ENCODE data around the gene KIAA1328.
"Not testable (repeated sequence)": the region's sequence is repeated elsewhere in the genome, so short reads cannot be mapped to it uniquely, and the experiment has no call there.

The KIAA1328 gene

GRCh38 chr18:36828630-36829361 is at the start of gene KIAA1328, which contains the start of gene TPGS2:
Gene KIAA1328, plus strand, starts transcription at chr18:36829127. Its CDS starts 12 bp downstream, at chr18:36829139.
Gene TPGS2, minus strand, starts transcription at chr18:36829002. Its CDS starts 235 bp downstream, at chr18:36828767.
- DNase-seq, result peak; percentile 94

GRCh38 chr18:36780748-36781147 is 48.2 kb upstream of the KIAA1328 start:
- DNase-seq, result no peak

- no peak for DNase-seq
Measured at GRCh38 chr18:36782710-36783109, 46.2 kb upstream of the KIAA1328 start.

GRCh38 chr18:36783792-36784191 is 45.1 kb upstream of the KIAA1328 start:
- no peak for DNase-seq

- no peak for DNase-seq
Measured at GRCh38 chr18:36786686-36787085, 42.2 kb upstream of the KIAA1328 start.

GRCh38 chr18:36792634-36793283 is 36.2 kb upstream of the KIAA1328 start:
- DNase-seq, result no peak

- no peak for DNase-seq
Measured at GRCh38 chr18:36798738-36799473, 30.0 kb upstream of the KIAA1328 start.

- DNase-seq, result no peak
Measured at GRCh38 chr18:36805105-36805504, 23.8 kb upstream of the KIAA1328 start.

- DNase-seq, result no peak
Measured at GRCh38 chr18:36808681-36809080, 20.2 kb upstream of the KIAA1328 start.

- peak; percentile 85 for DNase-seq
Measured at GRCh38 chr18:36809590-36810381, 19.1 kb upstream of the KIAA1328 start.

GRCh38 chr18:36811430-36811829 is 17.5 kb upstream of the KIAA1328 start:
- DNase-seq, result no peak

GRCh38 chr18:36811955-36812354 is 17.0 kb upstream of the KIAA1328 start:
- no peak for DNase-seq

GRCh38 chr18:36812678-36813077 is 16.2 kb upstream of the KIAA1328 start:
- no peak for DNase-seq

- DNase-seq, result no peak
Measured at GRCh38 chr18:36813101-36813775, 15.7 kb upstream of the KIAA1328 start.

- no peak for DNase-seq
Measured at GRCh38 chr18:36813824-36814223, 15.1 kb upstream of the KIAA1328 start.

- DNase-seq, result no peak
Measured at GRCh38 chr18:36814994-36815393, 13.9 kb upstream of the KIAA1328 start.

- not testable (repeated sequence) for DNase-seq
Measured at GRCh38 chr18:36816096-36816495, 12.8 kb upstream of the KIAA1328 start.

GRCh38 chr18:36817039-36817438 is 11.9 kb upstream of the KIAA1328 start:
- DNase-seq, result no peak

GRCh38 chr18:36818652-36819051 is 10.3 kb upstream of the KIAA1328 start:
- no peak for DNase-seq

- DNase-seq, result no peak
Measured at GRCh38 chr18:36819621-36820020, 9.3 kb upstream of the KIAA1328 start.

GRCh38 chr18:36821681-36822080 is 7.2 kb upstream of the KIAA1328 start:
- DNase-seq, result no peak

- DNase-seq, result no peak
Measured at GRCh38 chr18:36825526-36825925, 3.4 kb upstream of the KIAA1328 start.

All from eye (tissue), 1 donor.